Lung (tissue), 12 donors: ENCODE measurements around the gene REEP1. TPM values are rescaled to one million over a fixed set of nuclear protein-coding genes. Genes with fewer than 3 reads are reported as not detected.
"Not testable (repeated sequence)": the region's sequence is repeated elsewhere in the genome, so short reads cannot be mapped to it uniquely, and the experiment has no call there.

Experiments used
- ATAC-seq: fragments of 200-7000 bp; cut with Tn5 transposase; one replicate; pipeline ENCODE4 v1.9.1; 2020; ENCODE audit warnings: moderate number of reproducible peaks; ENCODE audit not compliant: insufficient read depth, low FRiP score
- DNase-seq, 3 donors: peaks; one replicate each; pipeline ENCODE4 v3.0.0-alpha.2; 2013 to 2017
- H3K27ac ChIP-seq, 2 donors: one replicate each; pipeline ENCODE4 v1.5.1; 2013; ENCODE audit warnings: mild to moderate bottlenecking in 2 of 2, moderate library complexity in 2 of 2, control low read depth in 1 of 2, inconsistent platforms in 1 of 2, low read depth in 1 of 2, low read length in 1 of 2
- H3K27me3 ChIP-seq, 3 donors: one replicate each; pipeline ENCODE4 v1.5.1; 2013; ENCODE audit warnings: low read length in 2 of 3; ENCODE audit not compliant: control insufficient read depth in 3 of 3, insufficient read depth in 3 of 3
- H3K36me3 ChIP-seq, 4 donors: one replicate each; pipeline ENCODE4 v1.5.1; 2013; ENCODE audit warnings: low read length in 4 of 4, mild to moderate bottlenecking in 1 of 4, moderate library complexity in 1 of 4; ENCODE audit not compliant: control insufficient read depth in 4 of 4, insufficient read depth in 4 of 4
- H3K4me1 ChIP-seq, 5 donors: one replicate each; pipeline ENCODE4 v1.5.1; 2013; ENCODE audit warnings: low read length in 5 of 5, mild to moderate bottlenecking in 2 of 5, moderate library complexity in 1 of 5; ENCODE audit not compliant: control insufficient read depth in 5 of 5, insufficient read depth in 5 of 5
- H3K4me3 ChIP-seq: one replicate; pipeline ENCODE4 v1.5.1; 2013; ENCODE audit warnings: mild to moderate bottlenecking, control low read depth, moderate library complexity
- H3K9ac ChIP-seq, 2 donors: one replicate each; pipeline ENCODE4 v1.5.1; 2013; ENCODE audit warnings: low read length in 2 of 2, control low read depth in 1 of 2; ENCODE audit not compliant: insufficient read depth in 1 of 2
- H3K9me3 ChIP-seq, 4 donors: one replicate each; pipeline ENCODE4 v1.5.1; 2013; ENCODE audit warnings: low read length in 3 of 4, mild to moderate bottlenecking in 1 of 4, moderate library complexity in 1 of 4; ENCODE audit not compliant: control insufficient read depth in 4 of 4, insufficient read depth in 3 of 4
- CTCF ChIP-seq: IDR thresholded peaks from 2 replicates; pipeline ENCODE4 v1.5.1; 2012; ENCODE audit warnings: mild to moderate bottlenecking; ENCODE audit errors: control extremely low read depth, extremely low read depth
- WGBS, 2 donors: extraction: QIAGEN DNeasy Blood & Tissue Kit; methylation state at CpG; one replicate each; pipeline ENCODE4 v1.1.7; 2013; 5-methylcytosine and 5-hydroxymethylcytosine counted together
- polyA plus RNA-seq, 2 donors: library from polyadenylated mRNA; stranded (reverse); fragments of 200-250 nt; gene quantifications; one replicate each; pipeline ENCODE4 v1.2.1, GENCODE V29; 2013
- total RNA-seq, 2 donors: library from RNA; depleted of rRNA in 1 of 2; stranded (reverse); fragments of >200 nt in 1 of 2; gene quantifications; one replicate each; pipeline ENCODE4 v1.2.1, GENCODE V29; 2014 to 2021
- donor health status: control.
- donor health status: control.
- donor health status: Bipolar disorder and iron deficiency.
- donor health status: healthy.
- donor health status: DM: yes; HTN: yes; CAD: no.

REEP1 gene
- total and polyA plus RNA-seq, 4 donors = 2.4 to 19.7 (median 5.4) TPM

GRCh38 chr2:86350751-86351150 is 13.3 kb upstream of the REEP1 start:
- ATAC-seq (no peak), DNase-seq (no peak)
- Histone ChIP-seq H3K36me3 (no peaks in the 10 kb centered on the region), H3K27ac (no peak overlapping the region), H3K4me1 (no peaks in the 10 kb centered on the region), H3K27me3 (no peaks in the 10 kb centered on the region), H3K9me3 (peaks cover 0 to 2% (median 0%) of the 10 kb centered on the region in 4 donors), H3K4me3 (no peak overlapping the region), H3K9ac (no peak overlapping the region)
- 83 to 86% methylated on average over 2 of the region's 2 CpGs for WGBS, 2 donors
- no peak for TF ChIP-seq CTCF

- no peak for ATAC-seq
- 86 to 91% methylated on average over 7 of the region's 7 CpGs for WGBS, 2 donors
- no peak for DNase-seq
- Histone ChIP-seq H3K4me3 (no peak overlapping the region), H3K36me3 (no peaks in the 10 kb centered on the region), H3K4me1 (no peaks in the 10 kb centered on the region), H3K9me3 (peaks cover 0 to 2% (median under 1%) of the 10 kb centered on the region in 4 donors), H3K9ac (no peak overlapping the region), H3K27me3 (peaks cover 0 to 2% (median 0%) of the 10 kb centered on the region in 3 donors), H3K27ac (no peak overlapping the region)
- TF ChIP-seq CTCF = no peak
Measured at GRCh38 chr2:86347401-86347800, 10.0 kb upstream of the REEP1 start.

- H3K4me1 ChIP-seq, DNase-seq, H3K9me3 ChIP-seq, H3K9ac ChIP-seq, H3K36me3 ChIP-seq, H3K4me3 ChIP-seq, H3K27ac ChIP-seq, H3K27me3 ChIP-seq, ATAC-seq: not testable (repeated sequence)
- WGBS, 2 donors = 65 to 79% methylated on average over 5 to 6 of the region's 6 CpGs
Measured at GRCh38 chr2:86345783-86346370, 8.5 kb upstream of the REEP1 start.

- DNase-seq = no peak
- WGBS, 2 donors = 80 to 87% methylated on average over 2 of the region's 2 CpGs
- no peak for TF ChIP-seq CTCF
- no peaks in the 10 kb centered on the region for H3K36me3 ChIP-seq
- no peak overlapping the region for H3K4me3 ChIP-seq
- H3K9me3 ChIP-seq = peaks cover 0 to 8% (median 2%) of the 10 kb centered on the region in 4 donors
- peaks cover 0 to 10% (median 2%) of the 10 kb centered on the region in 3 donors for H3K27me3 ChIP-seq
- H3K27ac ChIP-seq = no peak overlapping the region
- H3K4me1 ChIP-seq = no peaks in the 10 kb centered on the region
- no peak overlapping the region for H3K9ac ChIP-seq
- no peak for ATAC-seq
Measured at GRCh38 chr2:86344404-86344803, 7.0 kb upstream of the REEP1 start.
